B cell (primary cell): ENCODE data around the gene OLAH. TPM values are rescaled to one million over a fixed set of nuclear protein-coding genes. Genes with fewer than 3 reads are reported as not detected.

Experiments
- ATAC-seq: fragments of 200-7000 bp; cut with Tn5 transposase; one replicate; pipeline ENCODE4 v1.10.0; 2021; ENCODE audit warnings: low read depth, mild to moderate bottlenecking, moderate number of reproducible peaks, moderate library complexity
- CTCF ChIA-PET: fragments of 350-600 bp; sonication (Branson Sonifier 250); formaldehyde crosslinking; loops from one replicate; lab custom pipeline; 2021; ENCODE audit warnings: antibody characterized with exemption, inconsistent platforms; lab: Charles Lee
- POLR2A ChIA-PET: fragments of 350-600 bp; sonication (Branson Sonifier 250); formaldehyde crosslinking; loops from one replicate; lab custom pipeline; 2021; ENCODE audit warnings: antibody characterized with exemption; lab: Charles Lee
- DNase-seq: peaks from one replicate; pipeline ENCODE4 v3.0.0; 2013
- H2AFZ ChIP-seq: 2 replicates; pipeline ENCODE4 v1.6.1; 2012; ENCODE audit warnings: mild to moderate bottlenecking, low read depth, low read length; ENCODE audit not compliant: insufficient read depth, poor library complexity, severe bottlenecking
- H3K27ac ChIP-seq, 2 donors: 1 replicate in 1 of 2; 2 replicates in 1 of 2; pipeline ENCODE4 v1.5.1; 2012 to 2013; ENCODE audit warnings: low read length in 2 of 2, mild to moderate bottlenecking in 2 of 2, moderate library complexity in 1 of 2
- H3K27me3 ChIP-seq, 4 experiments: fragments of 200-600 bp in 1 of 4; sonication (generic) in 1 of 4; replicated peaks in 1 of 4; 1 replicate in 2 of 4; 2 replicates in 2 of 4; pipeline versions ENCODE4 v1.6.1 to v1.7.0; 2013 to 2016; ENCODE audit warnings: low read length in 3 of 4, mild to moderate bottlenecking in 2 of 4, mixed read lengths in 1 of 4, moderate library complexity in 1 of 4; ENCODE audit not compliant: insufficient read depth in 4 of 4, control insufficient read depth in 3 of 4; ENCODE audit errors: control extremely low read depth in 1 of 4
- H3K36me3 ChIP-seq, 2 experiments: replicated peaks in 1 of 2; 1 replicate in 1 of 2; 2 replicates in 1 of 2; pipeline versions ENCODE4 v1.6.1 to v1.7.1; 2013; ENCODE audit warnings: low read length in 1 of 2; ENCODE audit not compliant: insufficient read depth in 2 of 2, control insufficient read depth in 1 of 2; ENCODE audit errors: control extremely low read depth in 1 of 2, extremely low read depth in 1 of 2
- H3K4me1 ChIP-seq, 2 donors: fragments of 200-600 bp in 1 of 2; sonication (generic) in 1 of 2; 1 replicate in 1 of 2; 2 replicates in 1 of 2; pipeline versions ENCODE4 v1.5.1 to v1.6.1; 2013 to 2017; ENCODE audit warnings: low read length in 2 of 2; ENCODE audit not compliant: control insufficient read depth in 2 of 2, insufficient read depth in 2 of 2
- H3K4me2 ChIP-seq: replicated peaks from 2 replicates; pipeline ENCODE3; 2012; ENCODE audit warnings: mild to moderate bottlenecking, low read depth, low read length; ENCODE audit not compliant: poor library complexity, severe bottlenecking
- H3K4me3 ChIP-seq, 5 experiments: fragments of 200-600 bp in 1 of 5; sonication (generic) in 1 of 5; 1 replicate in 3 of 5; 2 replicates in 2 of 5; pipeline versions ENCODE4 v1.5.1 to v1.7.0; 2011 to 2016; ENCODE audit warnings: low read length in 4 of 5, mild to moderate bottlenecking in 4 of 5, low read depth in 2 of 5, control low read depth in 1 of 5, moderate library complexity in 1 of 5; ENCODE audit not compliant: insufficient read depth in 1 of 5; ENCODE audit errors: control extremely low read depth in 1 of 5, extremely low read depth in 1 of 5
- H3K79me2 ChIP-seq: fragments of 200-600 bp; sonication (generic); one replicate; pipeline ENCODE4 v1.6.0; 2016; ENCODE audit warnings: low read length; ENCODE audit not compliant: control insufficient read depth, insufficient read depth
- H3K9ac ChIP-seq: fragments of 200-600 bp; sonication (generic); 2 replicates; pipeline ENCODE4 v1.6.1; 2017; ENCODE audit warnings: mild to moderate bottlenecking, low read length, moderate library complexity
- H3K9me3 ChIP-seq, 3 donors: one replicate each; pipeline versions ENCODE4 v1.6.1 to v1.7.1; 2013; ENCODE audit warnings: low read length in 2 of 3; ENCODE audit not compliant: control insufficient read depth in 2 of 3, insufficient read depth in 1 of 3; ENCODE audit errors: control extremely low read depth in 1 of 3
- H4K20me1 ChIP-seq: 2 replicates; pipeline ENCODE4 v1.6.0; 2012; ENCODE audit warnings: mild to moderate bottlenecking, low read length; ENCODE audit not compliant: insufficient read depth, control insufficient read depth, poor library complexity, severe bottlenecking
- H3K27ac Mint-ChIP-seq: one replicate; pipeline ENCODE4 v1.8.0; 2021; ENCODE audit warnings: mixed read lengths
- H3K27me3 Mint-ChIP-seq: one replicate; pipeline ENCODE4 v1.8.0; 2021; ENCODE audit warnings: mixed read lengths
- H3K4me1 Mint-ChIP-seq: one replicate; pipeline ENCODE4 v1.8.0; 2021; ENCODE audit warnings: mixed read lengths
- H3K4me3 Mint-ChIP-seq: one replicate; pipeline ENCODE4 v1.8.0; 2021; ENCODE audit warnings: mixed read lengths
- H3K9me3 Mint-ChIP-seq: one replicate; pipeline ENCODE4 v1.8.0; 2022; ENCODE audit warnings: mixed read lengths; ENCODE audit not compliant: insufficient read depth
- CTCF ChIP-seq: fragments of 200-600 bp; IDR thresholded peaks from one replicate; pipeline ENCODE4 v1.8.0; 2022; ENCODE audit warnings: antibody characterized with exemption, mild to moderate bottlenecking
- EZH2 ChIP-seq: IDR thresholded peaks from 2 replicates; pipeline ENCODE4 v1.6.1; 2012; ENCODE audit warnings: borderline replicate concordance, low read depth, mild to moderate bottlenecking, moderate library complexity, low read length; ENCODE audit not compliant: insufficient read depth, poor library complexity, severe bottlenecking
- WGBS: methylation state at CpG from one replicate; pipeline ENCODE4 v1.1.5; 2013; ENCODE audit warnings: missing lambda C conversion rate; ENCODE audit not compliant: insufficient coverage; 5-methylcytosine and 5-hydroxymethylcytosine counted together
- intact Hi-C: fragments of 100-400 bp; cut with micrococcal nuclease; formaldehyde crosslinking; loops from one replicate; pipeline ENCODE4 v1.10.0; 2022
- polyA plus RNA-seq: library from polyadenylated mRNA; depleted of rRNA; stranded (reverse); fragments of >200 nt; gene quantifications from 2 replicates; pipeline ENCODE4 v1.2.3, GENCODE V29; 2012
- total RNA-seq, 2 donors: library from RNA; stranded (reverse); fragments of 120-200 nt in 1 of 2; gene quantifications; 1 replicate in 1 of 2; 2 replicates in 1 of 2; pipeline versions ENCODE4 v1.2.3 to v1.2.4, GENCODE V29; 2013 to 2022

OLAH gene
- total and polyA plus RNA-seq, 2 donors (not counting 1 experiment from before 2014, with no cell fraction given): not detected

GRCh38 chr10:15121707-15122106, 78.0 kb downstream of the OLAH start:
- no peaks in the 10 kb centered on the region for H3K9me3 ChIP-seq
- Mint-ChIP-seq H3K27me3 (no peaks in the 10 kb centered on the region), H3K9me3 (no peaks in the 10 kb centered on the region), H3K4me1 (peaks cover 10% of the 10 kb centered on the region), H3K4me3 (no peak overlapping the region), H3K27ac (no peak overlapping the region)
- no peaks in the 10 kb centered on the region for H3K79me2 ChIP-seq
- H3K9ac ChIP-seq: no peak overlapping the region
- H3K36me3 ChIP-seq: peaks cover 0 to 18% of the 10 kb centered on the region in 2 experiments
- H3K27ac ChIP-seq: no peak overlapping the region
- H4K20me1 ChIP-seq: no peaks in the 10 kb centered on the region
- CTCF ChIA-PET: interaction anchor here (2.2 to 2.6 kb wide), 2 partner anchors 16 to 20 kb away, joined by 6 to 10 read pairs; no protein-coding TSS in a partner anchor
- ATAC-seq (no peak), DNase-seq (no peak)
- no peak overlapping the region for H2AFZ ChIP-seq
- no CpG with 5 or more reads among the region's 1 CpG for WGBS
- TF ChIP-seq EZH2 (no peak), CTCF (no peak)
- no peaks in the 10 kb centered on the region for H3K4me1 ChIP-seq
- H3K4me3 ChIP-seq: no peak overlapping the region
- intact Hi-C loops: no loop called here
- POLR2A ChIA-PET: no interaction called here
- H3K4me2 ChIP-seq: no peak overlapping the region
- H3K27me3 ChIP-seq: no peaks in the 10 kb centered on the region

GRCh38 chr10:15122477-15123030, 78.8 kb downstream of the OLAH start:
- Histone ChIP-seq H3K9ac (no peak overlapping the region), H3K4me1 (no peaks in the 10 kb centered on the region), H3K9me3 (no peaks in the 10 kb centered on the region), H3K27ac (no peak overlapping the region), H3K4me2 (no peak overlapping the region), H3K27me3 (no peaks in the 10 kb centered on the region), H4K20me1 (no peaks in the 10 kb centered on the region), H3K4me3 (no peak overlapping the region), H2AFZ (no peak overlapping the region), H3K79me2 (no peaks in the 10 kb centered on the region), H3K36me3 (peaks cover 0 to 20% of the 10 kb centered on the region in 2 experiments)
- 91% methylated on average over 4 of the region's 9 CpGs for WGBS
- H3K9me3 Mint-ChIP-seq: no peaks in the 10 kb centered on the region
- no peaks in the 10 kb centered on the region for H3K27me3 Mint-ChIP-seq
- intact Hi-C loops: no loop called here
- ChIA-PET POLR2A (interaction anchor here (0.7 kb wide), 1 partner anchor 339 kb away, joined by 9 read pairs; no protein-coding TSS in a partner anchor), CTCF (interaction anchor here (0.7 to 2.6 kb wide), 4 partner anchors 16 to 46 kb away, joined by 4 to 10 read pairs (median 5); partner anchors contain the start of gene NMT2)
- ATAC-seq (no peak), DNase-seq (no peak)
- no peak overlapping the region for H3K27ac Mint-ChIP-seq
- peaks cover 10% of the 10 kb centered on the region for H3K4me1 Mint-ChIP-seq
- H3K4me3 Mint-ChIP-seq: no peak overlapping the region
- TF ChIP-seq EZH2 (no peak), CTCF (no peak)
